ENCODE measurements around the gene SPNS2.

The SPNS2 gene

GRCh38 chr17:4583206-4583605, 84.5 kb downstream of the SPNS2 start:
- no peak for TF ChIP-seq POLR2AphosphoS5 (IDR thresholded peaks at IDR 0.05; ENCODE audit: borderline replicate concordance, low read depth, low read length)
- no peak for TF ChIP-seq FOXP2 (optimal IDR thresholded peaks at IDR 0.05; ENCODE audit: control extremely low read depth, extremely low read length, insufficient read depth)
- no peak for TF ChIP-seq EZH2 (IDR thresholded peaks at IDR 0.05)
- no peak for DNase-seq (ENCODE audit: low read depth, low spot score)
- H3K27ac ChIP-seq, result no peak overlapping the region
- no peak overlapping the region for H3K4me3 ChIP-seq
- no peaks in the 10 kb centered on the region for H3K9me3 ChIP-seq (ENCODE audit: low read depth, low read length)
- no peak overlapping the region for H3K9ac ChIP-seq (ENCODE audit: insufficient read length)
- no peaks in the 10 kb centered on the region for H3K36me3 ChIP-seq (ENCODE audit: insufficient read depth, low read length)

GRCh38 chr17:4583782-4584100, 85.1 kb downstream of the SPNS2 start:
- Histone ChIP-seq H3K9me3 (ENCODE audit: low read depth, low read length) (no peaks in the 10 kb centered on the region), H3K4me3 (peak overlapping the region; percentile 81), H3K9ac (ENCODE audit: insufficient read length) (peak overlapping the region; percentile 64), H3K27ac (no peak overlapping the region), H3K36me3 (ENCODE audit: insufficient read depth, low read length) (no peaks in the 10 kb centered on the region)
- no peak for DNase-seq (ENCODE audit: low read depth, low spot score)
- TF ChIP-seq POLR2AphosphoS5 (IDR thresholded peaks at IDR 0.05; ENCODE audit: borderline replicate concordance, low read depth, low read length) (no peak), FOXP2 (optimal IDR thresholded peaks at IDR 0.05; ENCODE audit: control extremely low read depth, extremely low read length, insufficient read depth) (no peak), EZH2 (IDR thresholded peaks at IDR 0.05) (no peak)

- H3K4me3 ChIP-seq, result peak within 1 kb of the TSS; percentile 81
- H3K9me3 ChIP-seq (ENCODE audit: low read depth, low read length), result no peaks in the 10 kb centered on the region
- DNase-seq (ENCODE audit: low read depth, low spot score), result no peak
- no peak; the same call in 1 of the 2 replicates for TF ChIP-seq POLR2AphosphoS5 (IDR thresholded peaks at IDR 0.05; ENCODE audit: borderline replicate concordance, low read depth, low read length)
- H3K36me3 ChIP-seq (ENCODE audit: insufficient read depth, low read length), result no peaks in the 10 kb centered on the region
- peak within 1 kb of the TSS; percentile 64 for H3K9ac ChIP-seq (ENCODE audit: insufficient read length)
- no peak within 1 kb of the TSS for H3K27ac ChIP-seq
These were observed 85.6 kb downstream of the SPNS2 start, which contains the start of gene SMTNL2 for GRCh38 chr17:4584101-4584916. Gene SMTNL2 (plus strand): TSS chr17:4584529. CDS start chr17:4584606, 77 bp downstream.

- Histone ChIP-seq H3K36me3 (ENCODE audit: insufficient read depth, low read length) (no peaks in the 10 kb centered on the region), H3K27ac (no peak overlapping the region), H3K9ac (ENCODE audit: insufficient read length) (no peak overlapping the region), H3K4me3 (peak overlapping the region; percentile 81), H3K9me3 (ENCODE audit: low read depth, low read length) (no peaks in the 10 kb centered on the region)
- no peak for TF ChIP-seq EZH2 (IDR thresholded peaks at IDR 0.05)
- TF ChIP-seq FOXP2 (optimal IDR thresholded peaks at IDR 0.05; ENCODE audit: control extremely low read depth, extremely low read length, insufficient read depth), result no peak
- no peak for TF ChIP-seq POLR2AphosphoS5 (IDR thresholded peaks at IDR 0.05; ENCODE audit: borderline replicate concordance, low read depth, low read length)
- DNase-seq (ENCODE audit: low read depth, low spot score), result no peak
These were observed 86.4 kb downstream of the SPNS2 start for GRCh38 chr17:4584917-4585637.

- Histone ChIP-seq H3K4me3 (no peak overlapping the region; the same call in 1 of the 2 replicates), H3K27ac (no peak overlapping the region), H3K9me3 (ENCODE audit: low read depth, low read length) (no peaks in the 10 kb centered on the region), H3K9ac (ENCODE audit: insufficient read length) (no peak overlapping the region), H3K36me3 (ENCODE audit: insufficient read depth, low read length) (no peaks in the 10 kb centered on the region)
- TF ChIP-seq EZH2 (IDR thresholded peaks at IDR 0.05) (no peak), POLR2AphosphoS5 (IDR thresholded peaks at IDR 0.05; ENCODE audit: borderline replicate concordance, low read depth, low read length) (no peak), FOXP2 (optimal IDR thresholded peaks at IDR 0.05; ENCODE audit: control extremely low read depth, extremely low read length, insufficient read depth) (no peak)
- no peak for DNase-seq (ENCODE audit: low read depth, low spot score)
These were observed 86.9 kb downstream of the SPNS2 start for GRCh38 chr17:4585638-4585994.

- H3K4me3 ChIP-seq, result no peak overlapping the region
- no peak for DNase-seq (ENCODE audit: low read depth, low spot score)
- TF ChIP-seq EZH2 (IDR thresholded peaks at IDR 0.05) (no peak), POLR2AphosphoS5 (IDR thresholded peaks at IDR 0.05; ENCODE audit: borderline replicate concordance, low read depth, low read length) (no peak), FOXP2 (optimal IDR thresholded peaks at IDR 0.05; ENCODE audit: control extremely low read depth, extremely low read length, insufficient read depth) (no peak)
These were observed 87.4 kb downstream of the SPNS2 start for GRCh38 chr17:4586043-4586442.

GRCh38 chr17:4587195-4587594, 88.5 kb downstream of the SPNS2 start:
- DNase-seq (ENCODE audit: low read depth, low spot score), result no peak
- no peak overlapping the region for H3K4me3 ChIP-seq
- H3K36me3 ChIP-seq (ENCODE audit: insufficient read depth, low read length), result no peaks in the 10 kb centered on the region
- no peaks in the 10 kb centered on the region for H3K9me3 ChIP-seq (ENCODE audit: low read depth, low read length)
- H3K9ac ChIP-seq (ENCODE audit: insufficient read length), result no peak overlapping the region
- H3K27ac ChIP-seq, result no peak overlapping the region
- TF ChIP-seq POLR2AphosphoS5 (IDR thresholded peaks at IDR 0.05; ENCODE audit: borderline replicate concordance, low read depth, low read length), result no peak
- TF ChIP-seq EZH2 (IDR thresholded peaks at IDR 0.05), result no peak
- TF ChIP-seq FOXP2 (optimal IDR thresholded peaks at IDR 0.05; ENCODE audit: control extremely low read depth, extremely low read length, insufficient read depth), result no peak

More at GRCh38 chr17:4586043-4586442, 87.4 kb downstream of the SPNS2 start:
- no peak overlapping the region for H3K9ac ChIP-seq (ENCODE audit: insufficient read length)
- no peak overlapping the region for H3K27ac ChIP-seq
- H3K9me3 ChIP-seq (ENCODE audit: low read depth, low read length), result no peaks in the 10 kb centered on the region
- H3K36me3 ChIP-seq (ENCODE audit: insufficient read depth, low read length), result no peaks in the 10 kb centered on the region

GRCh38 chr17:4587803-4588202, 89.1 kb downstream of the SPNS2 start:
- H3K9ac ChIP-seq (ENCODE audit: insufficient read length), result no peak overlapping the region
- no peak overlapping the region for H3K27ac ChIP-seq
- H3K36me3 ChIP-seq (ENCODE audit: insufficient read depth, low read length), result no peaks in the 10 kb centered on the region
- no peaks in the 10 kb centered on the region for H3K9me3 ChIP-seq (ENCODE audit: low read depth, low read length)
- no peak overlapping the region for H3K4me3 ChIP-seq
- DNase-seq (ENCODE audit: low read depth, low spot score), result no peak
- no peak for TF ChIP-seq POLR2AphosphoS5 (IDR thresholded peaks at IDR 0.05; ENCODE audit: borderline replicate concordance, low read depth, low read length)
- no peak for TF ChIP-seq EZH2 (IDR thresholded peaks at IDR 0.05)
- no peak for TF ChIP-seq FOXP2 (optimal IDR thresholded peaks at IDR 0.05; ENCODE audit: control extremely low read depth, extremely low read length, insufficient read depth)

All from SK-N-MC (cell line).